ENCODE measurements around the gene SMG7. TPM values are rescaled to one million over a fixed set of nuclear protein-coding genes. Genes with fewer than 3 reads are reported as not detected.

SMG7 gene
- total RNA-seq (ENCODE audit: low replicate concordance), result 12.5 and 14.8 TPM in 2 replicates

GRCh38 chr1:183472488-183473216 is at the start of gene SMG7:
SMG7 (plus strand) TSS chr1:183472499; CDS start chr1:183472621, 122 bp downstream.

DNA sequence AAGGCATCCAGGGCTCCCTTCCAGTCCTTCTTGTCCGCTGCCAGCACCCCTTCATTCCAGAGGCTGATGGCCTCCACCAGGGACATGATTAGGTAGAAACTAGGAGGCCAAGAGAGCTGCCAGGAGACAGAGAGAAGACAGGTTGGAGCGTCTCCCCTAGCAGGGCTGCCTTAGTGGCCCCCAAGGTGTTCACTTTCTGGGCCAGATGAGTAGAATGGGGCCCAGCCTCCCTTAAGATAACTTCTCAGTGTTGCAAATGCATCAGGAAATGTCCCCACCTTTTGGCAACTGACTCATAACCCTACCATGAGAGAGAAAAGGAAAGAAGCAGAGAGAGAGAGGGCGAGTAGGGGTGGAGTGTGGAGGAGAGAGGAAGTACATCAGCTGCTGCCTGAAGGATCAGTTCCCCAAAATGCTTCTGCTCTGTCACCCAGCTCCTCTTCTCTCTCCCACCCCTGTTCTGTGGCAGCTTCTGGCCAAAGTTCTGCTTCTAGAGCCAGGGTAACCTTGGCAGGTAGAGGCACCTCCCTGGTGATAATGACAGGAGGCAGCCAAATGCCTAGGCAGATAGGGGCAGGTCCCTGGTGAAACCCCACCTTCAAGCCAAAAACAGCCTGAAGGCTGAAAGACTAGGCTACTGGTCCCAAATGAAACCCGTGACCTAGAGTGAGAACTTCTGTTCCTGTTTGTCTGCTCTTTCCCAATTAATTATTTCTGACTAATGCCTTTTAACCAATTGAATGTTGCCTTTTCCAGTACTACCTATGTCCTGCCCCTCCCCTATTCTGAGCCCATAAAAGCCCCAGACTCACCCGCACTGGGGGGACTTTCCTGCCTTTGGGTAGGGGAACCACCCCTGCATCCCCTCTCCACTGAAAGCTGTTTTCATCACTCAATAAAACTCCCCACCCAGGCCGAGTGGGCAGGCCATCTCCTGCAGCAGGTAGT is 118.2 kb downstream of the SMG7 start, which contains the start of gene NCF2:
TSS of gene NCF2 (minus strand) at position 216 of the 948 bp plus-strand sequence. CDS start at position 86, 130 bp downstream.

Other genes starting within 250 kb of the SMG7 start
- gene NMNAT2, start 54.1 kb upstream of the SMG7 start, total RNA-seq (ENCODE audit: low replicate concordance), result 2.2 and 2.9 TPM in 2 replicates
- 0.68 TPM in 1 of 2 replicates, not detected in the other for gene NCF2, start 118.0 kb downstream of the SMG7 start, total RNA-seq (ENCODE audit: low replicate concordance)
- gene ARPC5, start 163.3 kb downstream of the SMG7 start, total RNA-seq (ENCODE audit: low replicate concordance), result 251 and 352 TPM in 2 replicates
- not detected in 2 replicates for gene APOBEC4, start 180.8 kb downstream of the SMG7 start, total RNA-seq (ENCODE audit: low replicate concordance)